Measurements from ENCODE around the gene LIPJ.

The LIPJ gene

DNA sequence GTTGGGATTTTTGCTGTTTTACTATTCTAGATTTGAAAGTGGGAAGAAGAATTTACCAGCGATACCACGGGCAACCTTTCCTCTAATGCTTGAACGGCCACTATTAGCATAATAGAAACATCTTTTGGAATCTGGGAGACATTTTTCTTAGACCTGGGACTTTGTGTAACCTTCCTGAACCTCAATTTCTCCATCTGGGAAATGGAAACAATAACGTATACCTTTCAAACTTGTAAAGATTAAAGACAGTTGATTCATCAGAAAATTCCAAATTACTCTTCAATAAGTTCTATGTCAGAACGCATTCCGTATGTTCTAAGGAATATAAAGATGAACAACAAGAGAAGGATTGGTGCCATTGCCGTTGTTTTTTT lies 3.0 kb upstream of the LIPJ start:
- POLR2A ChIA-PET (ENCODE audit: low non-redundant PET) = no interaction called here
- CTCF ChIA-PET = no interaction called here
- TF ChIP-seq, protein P1, sequence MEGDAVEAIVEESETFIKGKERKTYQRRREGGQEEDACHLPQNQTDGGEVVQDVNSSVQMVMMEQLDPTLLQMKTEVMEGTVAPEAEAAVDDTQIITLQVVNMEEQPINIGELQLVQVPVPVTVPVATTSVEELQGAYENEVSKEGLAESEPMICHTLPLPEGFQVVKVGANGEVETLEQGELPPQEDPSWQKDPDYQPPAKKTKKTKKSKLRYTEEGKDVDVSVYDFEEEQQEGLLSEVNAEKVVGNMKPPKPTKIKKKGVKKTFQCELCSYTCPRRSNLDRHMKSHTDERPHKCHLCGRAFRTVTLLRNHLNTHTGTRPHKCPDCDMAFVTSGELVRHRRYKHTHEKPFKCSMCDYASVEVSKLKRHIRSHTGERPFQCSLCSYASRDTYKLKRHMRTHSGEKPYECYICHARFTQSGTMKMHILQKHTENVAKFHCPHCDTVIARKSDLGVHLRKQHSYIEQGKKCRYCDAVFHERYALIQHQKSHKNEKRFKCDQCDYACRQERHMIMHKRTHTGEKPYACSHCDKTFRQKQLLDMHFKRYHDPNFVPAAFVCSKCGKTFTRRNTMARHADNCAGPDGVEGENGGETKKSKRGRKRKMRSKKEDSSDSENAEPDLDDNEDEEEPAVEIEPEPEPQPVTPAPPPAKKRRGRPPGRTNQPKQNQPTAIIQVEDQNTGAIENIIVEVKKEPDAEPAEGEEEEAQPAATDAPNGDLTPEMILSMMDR (conservative IDR thresholded peaks at IDR 0.05; ENCODE audit: low read depth) = no peak
- H3K27ac ChIP-seq = peak overlapping the region; percentile 78
- DNase-seq (ENCODE audit: low spot score) = no peak

DNA sequence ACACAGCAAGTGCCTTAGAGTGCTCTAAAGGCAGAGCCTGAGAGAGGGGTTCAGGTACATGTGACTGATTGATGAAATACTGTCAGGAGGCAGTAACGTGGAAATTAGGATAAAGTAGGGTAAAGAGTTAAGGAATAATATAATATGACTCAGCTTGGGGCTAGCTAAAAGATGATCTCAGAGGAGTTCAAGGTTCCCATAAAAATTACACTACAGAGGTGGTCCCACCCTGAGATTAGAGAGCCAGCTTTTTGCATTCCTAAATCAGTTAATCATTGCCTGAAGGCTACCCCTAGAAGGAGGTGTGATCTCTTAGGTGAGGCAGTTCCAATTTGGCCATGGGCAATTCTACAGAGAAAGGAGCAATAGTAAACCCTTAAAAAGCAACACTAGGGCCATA lies 5.8 kb downstream of the LIPJ start:
- ChIA-PET CTCF (interaction anchor here (0.6 to 0.7 kb wide), 2 partner anchors 16 to 26 kb away, joined by 3 to 5 read pairs; no protein-coding TSS in a partner anchor), POLR2A (ENCODE audit: low non-redundant PET) (no interaction called here)
- peak; percentile 61 for DNase-seq (ENCODE audit: low spot score)
- H3K27ac ChIP-seq = no peak overlapping the region
- TF ChIP-seq, protein P1 (conservative IDR thresholded peaks at IDR 0.05; ENCODE audit: low read depth) = no peak

DNA sequence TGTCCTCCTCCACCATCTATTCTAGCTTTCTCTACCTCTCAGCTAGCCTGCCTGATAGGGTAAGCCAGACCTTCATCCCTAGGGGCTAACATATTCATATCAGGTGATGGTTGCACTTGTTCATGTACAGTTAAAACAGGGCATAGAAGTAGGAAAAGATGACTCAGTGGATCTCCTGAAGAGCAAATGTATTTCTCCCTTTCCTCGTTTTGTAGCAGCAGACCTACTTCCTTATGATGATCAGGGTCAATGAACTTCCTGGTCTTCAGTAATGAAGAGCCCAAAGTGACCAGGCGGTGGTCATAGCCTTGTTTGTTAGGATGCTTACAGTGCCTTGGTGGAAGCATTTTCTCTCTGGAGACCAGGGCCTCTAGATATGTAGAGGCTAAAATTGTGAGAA lies 6.3 kb downstream of the LIPJ start:
- DNase-seq (ENCODE audit: low spot score) = no peak
- TF ChIP-seq, protein P1 (conservative IDR thresholded peaks at IDR 0.05; ENCODE audit: low read depth) = no peak
- CTCF ChIA-PET = no interaction called here
- no peak overlapping the region for H3K27ac ChIP-seq
- POLR2A ChIA-PET (ENCODE audit: low non-redundant PET) = no interaction called here

DNA sequence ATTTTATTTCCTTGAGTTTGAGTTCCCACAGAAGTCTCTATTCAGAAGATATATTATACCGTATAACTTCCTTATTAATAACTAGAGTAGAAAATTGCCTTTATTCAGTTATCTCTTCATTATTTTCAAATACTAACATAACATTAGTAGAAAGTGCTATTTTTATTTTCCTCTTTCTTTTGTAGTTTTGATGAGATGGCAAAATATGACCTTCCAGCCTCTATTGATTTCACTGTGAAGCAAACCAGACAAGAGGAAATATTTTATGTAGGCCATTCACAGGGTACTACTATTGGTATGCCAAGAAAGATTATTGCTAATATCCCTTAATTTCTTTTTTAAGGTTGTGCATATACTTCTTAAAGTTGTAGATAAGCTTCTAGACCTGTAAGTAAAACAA lies 7.9 kb downstream of the LIPJ start:
- TF ChIP-seq, protein P1 (conservative IDR thresholded peaks at IDR 0.05; ENCODE audit: low read depth) = no peak
- CTCF ChIA-PET = no interaction called here
- H3K27ac ChIP-seq = no peak overlapping the region
- DNase-seq (ENCODE audit: low spot score) = no peak
- POLR2A ChIA-PET (ENCODE audit: low non-redundant PET) = no interaction called here

DNA sequence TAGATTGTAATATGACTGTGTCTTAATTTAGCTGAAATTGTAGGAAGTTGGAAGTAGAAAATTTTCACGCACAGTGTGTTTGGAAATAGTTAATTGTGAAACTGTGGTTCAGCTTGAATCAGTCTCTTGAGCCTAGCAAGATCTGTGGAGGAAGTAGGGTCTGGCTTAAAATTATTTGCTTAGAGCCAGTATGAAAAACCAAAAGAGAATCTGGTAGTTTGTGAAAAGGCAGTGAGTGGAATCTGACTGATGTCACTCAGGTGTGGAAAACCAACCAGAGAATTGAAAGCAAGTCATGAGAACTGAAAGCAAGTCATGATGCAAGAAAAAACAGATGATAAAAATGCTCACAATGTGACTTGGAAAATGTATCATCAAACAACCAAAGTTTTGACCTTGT lies 11.5 kb downstream of the LIPJ start:
- ChIA-PET POLR2A (ENCODE audit: low non-redundant PET) (no interaction called here), CTCF (interaction anchor here (0.5 to 0.6 kb wide), 2 partner anchors 93 to 625 kb away, joined by 3 to 5 read pairs; no protein-coding TSS in a partner anchor)
- TF ChIP-seq, protein P1 (conservative IDR thresholded peaks at IDR 0.05; ENCODE audit: low read depth) = no peak
- no peak overlapping the region for H3K27ac ChIP-seq
- DNase-seq (ENCODE audit: low spot score) = no peak

DNA sequence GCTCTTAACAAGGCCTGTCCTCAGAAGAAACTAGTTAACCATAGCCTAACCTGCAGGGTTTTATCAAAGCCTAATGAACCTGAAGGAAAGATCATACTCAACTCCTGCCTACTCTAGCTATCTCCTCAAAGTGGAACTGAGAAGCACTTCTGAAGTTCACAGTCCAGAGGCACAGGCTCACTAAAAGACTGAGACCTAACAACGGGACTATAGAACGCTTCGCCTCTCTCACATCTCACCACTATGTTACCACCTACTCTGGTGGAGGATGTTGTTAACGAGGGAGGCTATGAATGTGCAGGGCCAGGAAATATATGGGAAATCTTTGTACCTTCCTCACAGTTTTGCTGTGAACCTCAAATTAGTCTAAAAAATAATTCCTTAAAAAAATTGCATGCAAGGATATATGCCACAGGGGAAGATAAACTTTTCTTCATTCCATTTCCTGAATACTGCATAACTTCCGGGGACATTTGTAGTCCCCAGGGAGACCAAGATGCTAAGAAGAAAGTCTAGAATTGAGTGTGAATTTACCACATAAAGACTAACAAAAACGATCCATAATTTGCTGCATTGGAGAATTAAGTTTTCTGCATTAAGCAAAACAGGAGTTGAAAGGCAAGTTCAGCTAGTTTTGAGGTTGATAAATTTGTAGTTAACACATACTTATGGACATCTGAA lies 21.6 kb downstream of the LIPJ start:
- no peak overlapping the region for H3K27ac ChIP-seq
- CTCF ChIA-PET = no interaction called here
- no peak for DNase-seq (ENCODE audit: low spot score)
- TF ChIP-seq, protein P1 (conservative IDR thresholded peaks at IDR 0.05; ENCODE audit: low read depth) = no peak
- POLR2A ChIA-PET (ENCODE audit: low non-redundant PET) = no interaction called here
